Liver (tissue), 3 donors: Measurements from ENCODE around the gene CTSW.

Experiments used
- GABPA ChIP-seq, 2 donors: IDR thresholded peaks in 1 of 2; conservative IDR thresholded peaks in 1 of 2; 2 replicates each; pipeline ENCODE4 v1.6.1; 2016; ENCODE audit warnings: antibody characterized with exemption in 2 of 2, mild to moderate bottlenecking in 1 of 2, moderate library complexity in 1 of 2
- HNF4G ChIP-seq: IDR thresholded peaks from 2 replicates; pipeline ENCODE4 v1.6.1; 2016; ENCODE audit warnings: antibody characterized with exemption
- TAF1 ChIP-seq: conservative IDR thresholded peaks from 2 replicates; pipeline ENCODE4 v1.6.1; 2016; ENCODE audit warnings: antibody characterized with exemption, mild to moderate bottlenecking
- TF ChIP-seq, protein P1 (sequence below): fragments of 150-350 bp; IDR thresholded peaks from 2 replicates; pipeline ENCODE4 v1.5.1; 2017; ENCODE audit warnings: improper control_type of control experiment, low read depth, low read length; ENCODE audit not compliant: missing input control
- TF ChIP-seq, protein P2 (sequence below): IDR thresholded peaks from 2 replicates; pipeline ENCODE4 v1.6.1; 2016; ENCODE audit warnings: antibody characterized with exemption
- TF ChIP-seq, protein P3 (sequence below): IDR thresholded peaks from 2 replicates; pipeline ENCODE4 v1.6.1; 2016; ENCODE audit warnings: antibody characterized with exemption
- TF ChIP-seq, protein P4 (sequence below): IDR thresholded peaks from 2 replicates; pipeline ENCODE4 v1.6.1; 2016; ENCODE audit warnings: antibody characterized with exemption, mild to moderate bottlenecking
- donor health status: healthy.
- donor health status: healthy.

DNA sequence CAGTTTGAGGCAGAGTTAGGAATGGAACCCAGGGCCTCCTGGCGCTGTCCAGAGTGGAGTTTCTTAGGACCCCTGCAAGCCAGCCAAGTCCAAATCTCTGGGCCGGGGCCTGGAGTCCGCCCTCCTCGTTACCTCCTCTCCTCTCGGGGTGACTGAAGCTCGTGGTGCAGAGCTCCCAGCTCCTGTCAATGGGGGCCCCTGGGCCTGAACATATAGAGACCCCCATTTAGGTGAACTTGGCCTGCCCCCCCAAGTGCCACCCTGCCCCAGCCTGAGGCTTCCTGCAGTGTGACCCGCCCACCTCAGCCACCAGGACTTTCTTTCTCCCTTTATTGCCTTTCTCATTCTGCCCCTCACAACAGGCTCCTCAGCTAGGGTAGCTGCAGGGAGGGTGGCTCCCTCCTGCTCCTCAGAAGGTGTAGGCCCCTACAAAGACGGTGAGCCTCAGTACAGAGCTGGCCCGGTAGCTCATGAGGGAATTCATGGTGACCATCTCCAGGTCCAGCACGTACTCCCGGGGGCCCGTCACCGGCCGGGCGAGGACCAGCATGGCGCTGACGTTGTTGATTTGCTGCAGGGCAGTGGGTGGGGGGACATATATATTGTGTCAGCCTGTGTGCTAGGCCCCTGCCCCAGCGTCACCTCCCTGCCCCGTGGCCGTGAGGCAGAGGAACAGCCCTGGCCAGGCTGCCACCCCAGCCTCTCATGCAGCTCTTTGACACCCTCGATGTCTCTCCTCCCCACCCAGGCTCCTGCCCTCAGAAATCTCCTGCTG is 12.9 kb upstream of the CTSW start:
- TF ChIP-seq GABPA (IDR thresholded peaks at IDR 0.05 in 1 of 2, conservative IDR thresholded peaks at IDR 0.05 in 1 of 2) (no peak), TAF1 (no peak), HNF4G (no peak)
- TF ChIP-seq, protein P1, sequence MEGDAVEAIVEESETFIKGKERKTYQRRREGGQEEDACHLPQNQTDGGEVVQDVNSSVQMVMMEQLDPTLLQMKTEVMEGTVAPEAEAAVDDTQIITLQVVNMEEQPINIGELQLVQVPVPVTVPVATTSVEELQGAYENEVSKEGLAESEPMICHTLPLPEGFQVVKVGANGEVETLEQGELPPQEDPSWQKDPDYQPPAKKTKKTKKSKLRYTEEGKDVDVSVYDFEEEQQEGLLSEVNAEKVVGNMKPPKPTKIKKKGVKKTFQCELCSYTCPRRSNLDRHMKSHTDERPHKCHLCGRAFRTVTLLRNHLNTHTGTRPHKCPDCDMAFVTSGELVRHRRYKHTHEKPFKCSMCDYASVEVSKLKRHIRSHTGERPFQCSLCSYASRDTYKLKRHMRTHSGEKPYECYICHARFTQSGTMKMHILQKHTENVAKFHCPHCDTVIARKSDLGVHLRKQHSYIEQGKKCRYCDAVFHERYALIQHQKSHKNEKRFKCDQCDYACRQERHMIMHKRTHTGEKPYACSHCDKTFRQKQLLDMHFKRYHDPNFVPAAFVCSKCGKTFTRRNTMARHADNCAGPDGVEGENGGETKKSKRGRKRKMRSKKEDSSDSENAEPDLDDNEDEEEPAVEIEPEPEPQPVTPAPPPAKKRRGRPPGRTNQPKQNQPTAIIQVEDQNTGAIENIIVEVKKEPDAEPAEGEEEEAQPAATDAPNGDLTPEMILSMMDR: no peak
- TF ChIP-seq, protein P2, sequence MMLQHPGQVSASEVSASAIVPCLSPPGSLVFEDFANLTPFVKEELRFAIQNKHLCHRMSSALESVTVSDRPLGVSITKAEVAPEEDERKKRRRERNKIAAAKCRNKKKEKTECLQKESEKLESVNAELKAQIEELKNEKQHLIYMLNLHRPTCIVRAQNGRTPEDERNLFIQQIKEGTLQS: no peak
- TF ChIP-seq, protein P3, sequence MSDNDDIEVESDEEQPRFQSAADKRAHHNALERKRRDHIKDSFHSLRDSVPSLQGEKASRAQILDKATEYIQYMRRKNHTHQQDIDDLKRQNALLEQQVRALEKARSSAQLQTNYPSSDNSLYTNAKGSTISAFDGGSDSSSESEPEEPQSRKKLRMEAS: no peak
- TF ChIP-seq, protein P4, sequence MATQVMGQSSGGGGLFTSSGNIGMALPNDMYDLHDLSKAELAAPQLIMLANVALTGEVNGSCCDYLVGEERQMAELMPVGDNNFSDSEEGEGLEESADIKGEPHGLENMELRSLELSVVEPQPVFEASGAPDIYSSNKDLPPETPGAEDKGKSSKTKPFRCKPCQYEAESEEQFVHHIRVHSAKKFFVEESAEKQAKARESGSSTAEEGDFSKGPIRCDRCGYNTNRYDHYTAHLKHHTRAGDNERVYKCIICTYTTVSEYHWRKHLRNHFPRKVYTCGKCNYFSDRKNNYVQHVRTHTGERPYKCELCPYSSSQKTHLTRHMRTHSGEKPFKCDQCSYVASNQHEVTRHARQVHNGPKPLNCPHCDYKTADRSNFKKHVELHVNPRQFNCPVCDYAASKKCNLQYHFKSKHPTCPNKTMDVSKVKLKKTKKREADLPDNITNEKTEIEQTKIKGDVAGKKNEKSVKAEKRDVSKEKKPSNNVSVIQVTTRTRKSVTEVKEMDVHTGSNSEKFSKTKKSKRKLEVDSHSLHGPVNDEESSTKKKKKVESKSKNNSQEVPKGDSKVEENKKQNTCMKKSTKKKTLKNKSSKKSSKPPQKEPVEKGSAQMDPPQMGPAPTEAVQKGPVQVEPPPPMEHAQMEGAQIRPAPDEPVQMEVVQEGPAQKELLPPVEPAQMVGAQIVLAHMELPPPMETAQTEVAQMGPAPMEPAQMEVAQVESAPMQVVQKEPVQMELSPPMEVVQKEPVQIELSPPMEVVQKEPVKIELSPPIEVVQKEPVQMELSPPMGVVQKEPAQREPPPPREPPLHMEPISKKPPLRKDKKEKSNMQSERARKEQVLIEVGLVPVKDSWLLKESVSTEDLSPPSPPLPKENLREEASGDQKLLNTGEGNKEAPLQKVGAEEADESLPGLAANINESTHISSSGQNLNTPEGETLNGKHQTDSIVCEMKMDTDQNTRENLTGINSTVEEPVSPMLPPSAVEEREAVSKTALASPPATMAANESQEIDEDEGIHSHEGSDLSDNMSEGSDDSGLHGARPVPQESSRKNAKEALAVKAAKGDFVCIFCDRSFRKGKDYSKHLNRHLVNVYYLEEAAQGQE: no peak
